IMR-90 (cell line): ENCODE results near the gene UGT1A7. TPM values are rescaled to one million over a fixed set of nuclear protein-coding genes. Genes with fewer than 3 reads are reported as not detected.

Source experiments
- ATAC-seq: fragments of 200-7000 bp; cut with Tn5 transposase; 2 replicates; pipeline ENCODE4 v1.9.1; 2020; ENCODE audit warnings: low read depth, mild to moderate bottlenecking, moderate library complexity
- BruUV-seq: library from RNA; stranded (reverse); fragments of 400-500 nt; replicated peaks from 2 replicates; lab custom pipeline; 2021; lab: Mats Ljungman, UMichigan
- CTCF ChIA-PET: fragments of 300-600 bp; formaldehyde crosslinking; extraction: SDS; loops from one replicate; lab custom pipeline; 2021; ENCODE audit warnings: antibody characterized with exemption; lab: Yijun Ruan, JAX
- POLR2A ChIA-PET: fragments of 300-600 bp; sonication (Branson Sonifier 250); formaldehyde crosslinking; loops from one replicate; lab custom pipeline; 2022; ENCODE audit warnings: antibody characterized with exemption; ENCODE audit not compliant: unreplicated experiment; lab: Charles Lee
- DNase-seq: peaks from one replicate; pipeline ENCODE4 v3.0.0; 2013
- H2AFZ ChIP-seq: replicated peaks from 2 replicates; pipeline ENCODE3; 2013; ENCODE audit warnings: low read length, mild to moderate bottlenecking; ENCODE audit not compliant: poor library complexity
- H2AK5ac ChIP-seq: 2 replicates; pipeline ENCODE4 v1.6.1; 2013; ENCODE audit warnings: low read depth, low read length, inconsistent platforms
- H2AK9ac ChIP-seq: replicated peaks from 2 replicates; pipeline ENCODE3; 2013; ENCODE audit warnings: mild to moderate bottlenecking, low read depth, low read length, moderate library complexity; ENCODE audit not compliant: poor library complexity
- H2BK120ac ChIP-seq: 2 replicates; pipeline ENCODE4 v1.6.1; 2013; ENCODE audit warnings: low read depth, low read length, inconsistent platforms
- H2BK15ac ChIP-seq: 3 replicates; pipeline ENCODE4 v1.6.1; 2013; ENCODE audit warnings: low read depth, low read length, inconsistent platforms
- H2BK20ac ChIP-seq: 2 replicates; pipeline ENCODE4 v1.6.1; 2013; ENCODE audit warnings: low read depth, mild to moderate bottlenecking, inconsistent platforms, low read length, moderate library complexity
- H2BK5ac ChIP-seq: 2 replicates; pipeline ENCODE4 v1.6.1; 2013; ENCODE audit warnings: mild to moderate bottlenecking, low read depth, low read length, inconsistent platforms; ENCODE audit not compliant: poor library complexity, severe bottlenecking
- H3K14ac ChIP-seq: replicated peaks from 2 replicates; pipeline ENCODE4 v1.6.1; 2013; ENCODE audit warnings: low read depth, low read length, inconsistent platforms
- H3K18ac ChIP-seq: 2 replicates; pipeline ENCODE4 v1.6.1; 2013; ENCODE audit warnings: low read depth, low read length, control low read depth
- H3K23ac ChIP-seq: 2 replicates; pipeline ENCODE4 v1.6.1; 2013; ENCODE audit warnings: low read depth, low read length, inconsistent platforms
- H3K27ac ChIP-seq: 2 replicates; pipeline ENCODE4 v1.5.1; 2013; ENCODE audit warnings: mild to moderate bottlenecking, control low read depth, low read length; ENCODE audit not compliant: insufficient read depth
- H3K27me3 ChIP-seq: 2 replicates; pipeline ENCODE4 v1.6.1; 2013; ENCODE audit warnings: low read length; ENCODE audit not compliant: control insufficient read depth, insufficient read depth
- H3K36me3 ChIP-seq: 2 replicates; pipeline ENCODE4 v1.6.1; 2013; ENCODE audit warnings: low read length, mixed read lengths; ENCODE audit not compliant: control insufficient read depth, insufficient read depth
- H3K4ac ChIP-seq: 2 replicates; pipeline ENCODE4 v1.6.1; 2013; ENCODE audit warnings: low read depth, low read length, inconsistent platforms
- H3K4me1 ChIP-seq: 2 replicates; pipeline ENCODE4 v1.6.1; 2013; ENCODE audit warnings: low read length, mixed read lengths; ENCODE audit not compliant: control insufficient read depth, insufficient read depth
- H3K4me2 ChIP-seq: 2 replicates; pipeline ENCODE4 v1.6.1; 2013; ENCODE audit warnings: low read depth, mild to moderate bottlenecking, control low read depth, low read length, moderate library complexity
- H3K4me3 ChIP-seq: 2 replicates; pipeline ENCODE4 v1.5.1; 2013; ENCODE audit warnings: low read depth, mild to moderate bottlenecking, control low read depth, low read length, moderate library complexity; ENCODE audit not compliant: insufficient read depth
- H3K56ac ChIP-seq: 2 replicates; pipeline ENCODE4 v1.6.1; 2013; ENCODE audit warnings: low read length, inconsistent platforms; ENCODE audit not compliant: insufficient read depth; ENCODE audit errors: extremely low read depth
- H3K79me1 ChIP-seq, 2 experiments: 2 replicates each; pipeline ENCODE4 v1.6.1; 2013; ENCODE audit warnings: low read length in 2 of 2, inconsistent platforms in 1 of 2, low read depth in 1 of 2
- H3K9ac ChIP-seq: 2 replicates; pipeline ENCODE4 v1.6.1; 2013; ENCODE audit warnings: low read depth, low read length, control low read depth
- H3K9me1 ChIP-seq: 2 replicates; pipeline ENCODE4 v1.6.1; 2013; ENCODE audit warnings: low read length, inconsistent platforms; ENCODE audit not compliant: insufficient read depth
- H3K9me3 ChIP-seq: 2 replicates; pipeline ENCODE4 v1.6.1; 2013; ENCODE audit warnings: low read length; ENCODE audit not compliant: control insufficient read depth, insufficient read depth
- H4K20me1 ChIP-seq: 2 replicates; pipeline ENCODE4 v1.6.1; 2013; ENCODE audit warnings: low read length, inconsistent platforms; ENCODE audit not compliant: insufficient read depth
- H4K5ac ChIP-seq: 2 replicates; pipeline ENCODE4 v1.6.1; 2013; ENCODE audit warnings: mild to moderate bottlenecking, low read depth, low read length, control low read depth
- H4K8ac ChIP-seq, 2 experiments: 2 replicates each; pipeline ENCODE4 v1.6.1; 2013; ENCODE audit warnings: low read depth in 2 of 2, low read length in 2 of 2, control low read depth in 1 of 2, inconsistent platforms in 1 of 2
- H4K91ac ChIP-seq: 2 replicates; pipeline ENCODE4 v1.6.1; 2013; ENCODE audit warnings: low read depth, low read length, inconsistent platforms; ENCODE audit not compliant: insufficient read depth
- CEBPB ChIP-seq: IDR thresholded peaks from 2 replicates; pipeline ENCODE4 v1.6.1; 2012; ENCODE audit warnings: low read depth, low read length, improper control_type of control experiment
- MAFK ChIP-seq: IDR thresholded peaks from 2 replicates; pipeline ENCODE4 v1.6.1; 2012; ENCODE audit warnings: low read depth, low read length, improper control_type of control experiment
- NFE2L2 ChIP-seq: fragments of 150-350 bp; IDR thresholded peaks from 2 replicates; pipeline ENCODE4 v1.6.1; 2016; ENCODE audit warnings: low read depth, mild to moderate bottlenecking, low read length
- POLR2A ChIP-seq: IDR thresholded peaks from 2 replicates; pipeline ENCODE4 v1.6.1; 2012; ENCODE audit warnings: mild to moderate bottlenecking, low read depth, low read length
- RAD21 ChIP-seq: IDR thresholded peaks from 2 replicates; pipeline ENCODE4 v1.6.1; 2012; ENCODE audit warnings: low read length, improper control_type of control experiment
- RFX5 ChIP-seq: IDR thresholded peaks from 2 replicates; pipeline ENCODE4 v1.8.0; 2012; ENCODE audit warnings: low read depth, mild to moderate bottlenecking, low read length, moderate library complexity
- SMC3 ChIP-seq: fragments of 150-350 bp; IDR thresholded peaks from 2 replicates; pipeline ENCODE4 v1.6.1; 2016; ENCODE audit warnings: low read depth, mild to moderate bottlenecking, antibody characterized with exemption, low read length, moderate library complexity
- WGBS, 2 experiments: methylation state at CpG; one replicate each; pipeline versions ENCODE4 v1.1.5 to v1.1.7; 2013; ENCODE audit warnings: missing lambda C conversion rate in 2 of 2; ENCODE audit not compliant: insufficient read length in 1 of 2; ENCODE audit errors: extremely low coverage in 2 of 2; 5-methylcytosine and 5-hydroxymethylcytosine counted together
- dilution Hi-C: fragments of 300-500 bp; cut with HindIII; formaldehyde crosslinking; loops from one replicate; pipeline ENCODE4 v1.14.3; 2018; ENCODE audit warnings: low sequenced_read_pairs; ENCODE audit not compliant: unreplicated experiment
- in situ Hi-C: fragments of 300-500 bp; cut with MboI; formaldehyde crosslinking; loops from 3 replicates; pipeline ENCODE4 v1.14.3; 2019; ENCODE audit warnings: low sequenced_read_pairs, inconsistent platforms, mixed read lengths
- intact Hi-C: fragments of 100-400 bp; cut with micrococcal nuclease; formaldehyde crosslinking; loops from 2 replicates; pipeline ENCODE4 v1.10.0; 2022
- polyA plus RNA-seq, 3 experiments: library from polyadenylated mRNA; depleted of rRNA; stranded (reverse); fragments of >200 nt; gene quantifications; 2 replicates each; pipeline ENCODE4 v1.2.3, GENCODE V29; 2012; ENCODE audit warnings: low replicate concordance in 1 of 3
- total RNA-seq: library from RNA; depleted of rRNA; stranded (reverse); fragments of >200 nt; gene quantifications from 2 replicates; pipeline ENCODE4 v1.2.3, GENCODE V29; 2012
- TF ChIP-seq, protein P1 (sequence below): conservative IDR thresholded peaks from 2 replicates; pipeline ENCODE4 v1.5.1; 2012; ENCODE audit warnings: mild to moderate bottlenecking, low read depth, low read length, improper control_type of control experiment

The UGT1A7 gene
- total and polyA plus RNA-seq, 2 of the 4 experiments (the other 2 are of a cell fraction) = not detected

DNA sequence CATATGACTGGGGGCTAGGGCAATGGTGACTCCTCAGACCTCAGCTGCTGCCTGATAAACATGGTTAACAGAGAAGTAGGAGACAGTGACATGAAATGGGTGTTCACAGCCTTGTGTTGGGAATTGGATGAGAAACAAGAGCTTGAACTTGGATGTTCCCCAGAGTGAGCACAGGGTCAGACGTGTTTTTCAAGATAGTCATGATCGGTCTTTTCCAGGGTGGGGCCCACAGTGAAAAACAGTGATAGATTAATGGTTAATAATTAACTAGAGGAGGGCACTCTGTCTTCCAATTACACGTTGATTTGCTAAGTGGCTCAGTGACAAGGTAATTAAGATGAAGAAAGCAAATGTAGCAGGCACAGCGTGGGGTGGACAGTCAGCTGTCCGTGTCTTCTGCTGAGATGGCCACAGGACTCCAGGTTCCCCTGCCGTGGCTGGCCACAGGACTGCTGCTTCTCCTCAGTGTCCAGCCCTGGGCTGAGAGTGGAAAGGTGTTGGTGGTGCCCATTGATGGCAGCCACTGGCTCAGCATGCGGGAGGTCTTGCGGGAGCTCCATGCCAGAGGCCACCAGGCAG is 47.1 kb downstream of the UGT1A7 start, which contains the start of gene UGT1A3:
Gene UGT1A3, plus strand, starts transcription at position 320 of the 579 bp plus-strand sequence. Its CDS starts 85 bp downstream, at position 405.
- Histone ChIP-seq H3K14ac (no peak within 1 kb of the TSS), H3K18ac (no peak within 1 kb of the TSS), H3K56ac (no peak within 1 kb of the TSS; the same call in 1 of the 2 replicates), H2AK9ac (no peak within 1 kb of the TSS), H3K9me1 (no peaks in the 10 kb centered on the region), H3K79me1 (no peaks in the 10 kb centered on the region), H3K27me3 (peaks cover 3% of the 10 kb centered on the region; the same call in 1 of the 2 replicates), H3K9ac (no peak within 1 kb of the TSS), H4K20me1 (no peaks in the 10 kb centered on the region), H4K8ac (no peak within 1 kb of the TSS), H3K4me3 (no peak within 1 kb of the TSS), H3K23ac (no peak within 1 kb of the TSS), H4K5ac (no peak within 1 kb of the TSS), H2AFZ (no peak within 1 kb of the TSS), H3K9me3 (no peaks in the 10 kb centered on the region), H2BK120ac (no peak within 1 kb of the TSS), H2BK5ac (no peak within 1 kb of the TSS), H2AK5ac (no peak within 1 kb of the TSS), H3K27ac (no peak within 1 kb of the TSS), H3K36me3 (no peaks in the 10 kb centered on the region), H3K4me1 (no peaks in the 10 kb centered on the region), H3K4me2 (no peak within 1 kb of the TSS), H2BK15ac (no peak within 1 kb of the TSS), H4K91ac (no peak within 1 kb of the TSS), H2BK20ac (no peak within 1 kb of the TSS), H3K4ac (no peak within 1 kb of the TSS)
- POLR2A ChIA-PET = no interaction called here
- BruUV-seq = no TSS peak
- ATAC-seq (no peak), DNase-seq (no peak)
- in situ Hi-C loops = no loop called here
- TF ChIP-seq, protein P1, sequence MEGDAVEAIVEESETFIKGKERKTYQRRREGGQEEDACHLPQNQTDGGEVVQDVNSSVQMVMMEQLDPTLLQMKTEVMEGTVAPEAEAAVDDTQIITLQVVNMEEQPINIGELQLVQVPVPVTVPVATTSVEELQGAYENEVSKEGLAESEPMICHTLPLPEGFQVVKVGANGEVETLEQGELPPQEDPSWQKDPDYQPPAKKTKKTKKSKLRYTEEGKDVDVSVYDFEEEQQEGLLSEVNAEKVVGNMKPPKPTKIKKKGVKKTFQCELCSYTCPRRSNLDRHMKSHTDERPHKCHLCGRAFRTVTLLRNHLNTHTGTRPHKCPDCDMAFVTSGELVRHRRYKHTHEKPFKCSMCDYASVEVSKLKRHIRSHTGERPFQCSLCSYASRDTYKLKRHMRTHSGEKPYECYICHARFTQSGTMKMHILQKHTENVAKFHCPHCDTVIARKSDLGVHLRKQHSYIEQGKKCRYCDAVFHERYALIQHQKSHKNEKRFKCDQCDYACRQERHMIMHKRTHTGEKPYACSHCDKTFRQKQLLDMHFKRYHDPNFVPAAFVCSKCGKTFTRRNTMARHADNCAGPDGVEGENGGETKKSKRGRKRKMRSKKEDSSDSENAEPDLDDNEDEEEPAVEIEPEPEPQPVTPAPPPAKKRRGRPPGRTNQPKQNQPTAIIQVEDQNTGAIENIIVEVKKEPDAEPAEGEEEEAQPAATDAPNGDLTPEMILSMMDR = no peak
- TF ChIP-seq CEBPB (no peak), RAD21 (no peak), SMC3 (no peak), MAFK (no peak), RFX5 (no peak), POLR2A (no peak), NFE2L2 (no peak)
- intact Hi-C loops = no loop called here
- 80% methylated on average over 2 of the region's 8 CpGs; no CpG with 5 or more reads in 1 of the 2 experiments for WGBS, 2 experiments
- dilution Hi-C loops = no loop called here
- CTCF ChIA-PET = no interaction called here
